IPS-15b (cell line): Measurements from ENCODE around the gene LYZL1.

Source experiments
- H3K27me3 ChIP-seq: one replicate; pipeline ENCODE4 v1.6.1; 2013; ENCODE audit warnings: low read length; ENCODE audit not compliant: control insufficient read depth, insufficient read depth
- H3K36me3 ChIP-seq: one replicate; pipeline ENCODE4 v1.6.1; 2013; ENCODE audit warnings: low read length; ENCODE audit not compliant: control insufficient read depth, insufficient read depth
- H3K4me1 ChIP-seq: one replicate; pipeline ENCODE4 v1.6.1; 2013; ENCODE audit warnings: mild to moderate bottlenecking, low read length; ENCODE audit not compliant: control insufficient read depth, insufficient read depth
- H3K4me3 ChIP-seq: one replicate; pipeline ENCODE4 v1.5.1; 2013; ENCODE audit warnings: low read depth, low read length
- H3K9ac ChIP-seq: one replicate; pipeline ENCODE4 v1.6.1; 2013; ENCODE audit warnings: low read depth, mild to moderate bottlenecking, low read length
- H3K9me3 ChIP-seq: one replicate; pipeline ENCODE4 v1.6.1; 2013; ENCODE audit warnings: mild to moderate bottlenecking, low read length; ENCODE audit not compliant: control insufficient read depth, insufficient read depth

LYZL1 gene

GRCh38 chr10:29252811-29253689 lies 35.8 kb upstream of the LYZL1 start:
- no peaks in the 10 kb centered on the region for H3K9me3 ChIP-seq
- H3K4me3 ChIP-seq, result no peak overlapping the region
- no peak overlapping the region for H3K9ac ChIP-seq
- no peaks in the 10 kb centered on the region for H3K4me1 ChIP-seq
- H3K27me3 ChIP-seq, result no peaks in the 10 kb centered on the region
- H3K36me3 ChIP-seq, result no peaks in the 10 kb centered on the region

GRCh38 chr10:29253690-29254029 lies 35.2 kb upstream of the LYZL1 start:
- no peaks in the 10 kb centered on the region for H3K36me3 ChIP-seq
- H3K9ac ChIP-seq, result no peak overlapping the region
- no peaks in the 10 kb centered on the region for H3K4me1 ChIP-seq
- no peak overlapping the region for H3K4me3 ChIP-seq
- no peaks in the 10 kb centered on the region for H3K9me3 ChIP-seq
- no peaks in the 10 kb centered on the region for H3K27me3 ChIP-seq

- Histone ChIP-seq H3K9me3 (no peaks in the 10 kb centered on the region), H3K9ac (no peak overlapping the region), H3K4me3 (no peak overlapping the region), H3K27me3 (no peaks in the 10 kb centered on the region), H3K36me3 (no peaks in the 10 kb centered on the region), H3K4me1 (no peaks in the 10 kb centered on the region)
Measured at GRCh38 chr10:29254123-29255046, 34.5 kb upstream of the LYZL1 start.

GRCh38 chr10:29255104-29255503 lies 33.8 kb upstream of the LYZL1 start:
- no peaks in the 10 kb centered on the region for H3K4me1 ChIP-seq
- no peak overlapping the region for H3K4me3 ChIP-seq
- no peaks in the 10 kb centered on the region for H3K36me3 ChIP-seq
- no peaks in the 10 kb centered on the region for H3K27me3 ChIP-seq
- no peak overlapping the region for H3K9ac ChIP-seq
- H3K9me3 ChIP-seq, result no peaks in the 10 kb centered on the region

- Histone ChIP-seq H3K4me3 (no peak overlapping the region), H3K9ac (no peak overlapping the region), H3K27me3 (no peaks in the 10 kb centered on the region), H3K36me3 (no peaks in the 10 kb centered on the region), H3K4me1 (no peaks in the 10 kb centered on the region), H3K9me3 (no peaks in the 10 kb centered on the region)
Measured at GRCh38 chr10:29256019-29256418, 32.9 kb upstream of the LYZL1 start.

- Histone ChIP-seq H3K36me3 (no peaks in the 10 kb centered on the region), H3K27me3 (no peaks in the 10 kb centered on the region), H3K9me3 (no peaks in the 10 kb centered on the region), H3K4me3 (no peak overlapping the region), H3K9ac (no peak overlapping the region), H3K4me1 (no peaks in the 10 kb centered on the region)
Measured at GRCh38 chr10:29256586-29256985, 32.3 kb upstream of the LYZL1 start.

- no peaks in the 10 kb centered on the region for H3K9me3 ChIP-seq
- H3K27me3 ChIP-seq, result no peaks in the 10 kb centered on the region
- no peaks in the 10 kb centered on the region for H3K36me3 ChIP-seq
- H3K4me3 ChIP-seq, result no peak overlapping the region
- no peak overlapping the region for H3K9ac ChIP-seq
- no peaks in the 10 kb centered on the region for H3K4me1 ChIP-seq
Measured at GRCh38 chr10:29257106-29257783, 31.6 kb upstream of the LYZL1 start.

GRCh38 chr10:29257784-29258135 lies 31.1 kb upstream of the LYZL1 start:
- Histone ChIP-seq H3K27me3 (no peaks in the 10 kb centered on the region), H3K9me3 (no peaks in the 10 kb centered on the region), H3K36me3 (no peaks in the 10 kb centered on the region), H3K4me3 (no peak overlapping the region), H3K9ac (no peak overlapping the region), H3K4me1 (no peaks in the 10 kb centered on the region)

- H3K9me3 ChIP-seq, result no peaks in the 10 kb centered on the region
- H3K27me3 ChIP-seq, result no peaks in the 10 kb centered on the region
- no peak overlapping the region for H3K9ac ChIP-seq
- H3K4me1 ChIP-seq, result no peaks in the 10 kb centered on the region
- no peak overlapping the region for H3K4me3 ChIP-seq
- no peaks in the 10 kb centered on the region for H3K36me3 ChIP-seq
Measured at GRCh38 chr10:29259498-29259897, 29.4 kb upstream of the LYZL1 start.

- H3K36me3 ChIP-seq, result no peaks in the 10 kb centered on the region
- H3K4me1 ChIP-seq, result peaks cover 4% of the 10 kb centered on the region
- H3K9ac ChIP-seq, result no peak overlapping the region
- no peaks in the 10 kb centered on the region for H3K9me3 ChIP-seq
- H3K4me3 ChIP-seq, result no peak overlapping the region
- H3K27me3 ChIP-seq, result no peaks in the 10 kb centered on the region
Measured at GRCh38 chr10:29263506-29263905, 25.4 kb upstream of the LYZL1 start.

- no peak overlapping the region for H3K9ac ChIP-seq
- no peaks in the 10 kb centered on the region for H3K9me3 ChIP-seq
- H3K4me1 ChIP-seq, result peaks cover 4% of the 10 kb centered on the region
- no peaks in the 10 kb centered on the region for H3K36me3 ChIP-seq
- H3K4me3 ChIP-seq, result no peak overlapping the region
- no peaks in the 10 kb centered on the region for H3K27me3 ChIP-seq
Measured at GRCh38 chr10:29265210-29265768, 23.6 kb upstream of the LYZL1 start.
